ENCODE data around the gene ARHGAP40.

DNA sequence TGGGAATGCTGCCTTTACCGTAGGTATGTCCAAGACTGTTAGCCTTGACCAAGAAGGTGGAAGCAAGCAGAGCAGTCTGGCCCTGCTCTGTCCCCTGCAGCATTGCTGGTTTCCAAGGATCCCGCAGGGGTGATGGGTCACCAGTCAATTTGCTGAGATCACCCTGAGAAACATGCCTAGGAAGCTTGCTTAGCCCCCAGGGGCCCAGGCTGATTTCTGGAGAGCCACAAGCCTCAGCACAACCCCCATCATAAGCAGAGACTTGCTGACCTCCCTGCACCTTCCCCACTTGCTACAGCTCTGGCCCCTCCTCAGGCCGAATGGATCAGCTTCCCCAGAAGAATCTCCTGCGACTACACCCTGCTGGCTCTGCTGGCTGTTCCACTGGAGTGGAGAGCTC is 21.5 kb downstream of the ARHGAP40 start:
- TF ChIP-seq, protein P1, sequence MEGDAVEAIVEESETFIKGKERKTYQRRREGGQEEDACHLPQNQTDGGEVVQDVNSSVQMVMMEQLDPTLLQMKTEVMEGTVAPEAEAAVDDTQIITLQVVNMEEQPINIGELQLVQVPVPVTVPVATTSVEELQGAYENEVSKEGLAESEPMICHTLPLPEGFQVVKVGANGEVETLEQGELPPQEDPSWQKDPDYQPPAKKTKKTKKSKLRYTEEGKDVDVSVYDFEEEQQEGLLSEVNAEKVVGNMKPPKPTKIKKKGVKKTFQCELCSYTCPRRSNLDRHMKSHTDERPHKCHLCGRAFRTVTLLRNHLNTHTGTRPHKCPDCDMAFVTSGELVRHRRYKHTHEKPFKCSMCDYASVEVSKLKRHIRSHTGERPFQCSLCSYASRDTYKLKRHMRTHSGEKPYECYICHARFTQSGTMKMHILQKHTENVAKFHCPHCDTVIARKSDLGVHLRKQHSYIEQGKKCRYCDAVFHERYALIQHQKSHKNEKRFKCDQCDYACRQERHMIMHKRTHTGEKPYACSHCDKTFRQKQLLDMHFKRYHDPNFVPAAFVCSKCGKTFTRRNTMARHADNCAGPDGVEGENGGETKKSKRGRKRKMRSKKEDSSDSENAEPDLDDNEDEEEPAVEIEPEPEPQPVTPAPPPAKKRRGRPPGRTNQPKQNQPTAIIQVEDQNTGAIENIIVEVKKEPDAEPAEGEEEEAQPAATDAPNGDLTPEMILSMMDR (IDR thresholded peaks at IDR 0.05; ENCODE audit: low read depth, low read length), result no peak
- TF ChIP-seq POLR2A (IDR thresholded peaks at IDR 0.05; ENCODE audit: extremely low read depth, insufficient read length) (no peak), MYC (IDR thresholded peaks at IDR 0.05; ENCODE audit: low read depth, low read length) (no peak)
- TF ChIP-seq, protein P2, sequence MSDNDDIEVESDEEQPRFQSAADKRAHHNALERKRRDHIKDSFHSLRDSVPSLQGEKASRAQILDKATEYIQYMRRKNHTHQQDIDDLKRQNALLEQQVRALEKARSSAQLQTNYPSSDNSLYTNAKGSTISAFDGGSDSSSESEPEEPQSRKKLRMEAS (IDR thresholded peaks at IDR 0.05; ENCODE audit: low read depth, low read length), result no peak

All from NB4 (cell line).